GM21526 (cell line): ENCODE results near the gene RAB31.

Experiments used
- ATAC-seq: cut with Tn5 transposase; IDR thresholded peaks from one replicate; pipeline ENCODE4 v1.9.1; 2021; ENCODE audit warnings: moderate library complexity; ENCODE audit not compliant: unreplicated experiment, low FRiP score

The RAB31 gene

DNA sequence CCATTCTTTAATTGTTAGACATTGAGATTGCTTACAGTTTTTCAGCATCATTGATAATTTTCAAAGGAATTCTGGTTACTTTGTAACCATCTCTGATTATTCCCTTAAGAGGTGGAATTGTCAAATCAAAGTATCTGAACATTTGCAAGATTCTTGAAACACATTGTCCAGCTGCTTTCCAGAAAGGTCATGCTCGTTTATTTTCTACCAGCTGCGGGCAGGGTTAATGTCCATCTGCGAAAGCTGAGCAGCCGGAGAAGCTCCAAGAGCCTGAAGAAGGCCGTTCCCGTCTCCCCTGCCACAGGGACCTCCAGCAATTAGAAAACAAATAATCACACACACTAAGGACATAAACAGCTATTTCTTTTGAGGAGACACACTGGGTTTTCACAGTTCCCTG lies 101.6 kb downstream of the RAB31 start:
- no peak for ATAC-seq

- no peak for ATAC-seq
Observed at GRCh38 chr18:9810299-9810698, 102.2 kb downstream of the RAB31 start.

DNA sequence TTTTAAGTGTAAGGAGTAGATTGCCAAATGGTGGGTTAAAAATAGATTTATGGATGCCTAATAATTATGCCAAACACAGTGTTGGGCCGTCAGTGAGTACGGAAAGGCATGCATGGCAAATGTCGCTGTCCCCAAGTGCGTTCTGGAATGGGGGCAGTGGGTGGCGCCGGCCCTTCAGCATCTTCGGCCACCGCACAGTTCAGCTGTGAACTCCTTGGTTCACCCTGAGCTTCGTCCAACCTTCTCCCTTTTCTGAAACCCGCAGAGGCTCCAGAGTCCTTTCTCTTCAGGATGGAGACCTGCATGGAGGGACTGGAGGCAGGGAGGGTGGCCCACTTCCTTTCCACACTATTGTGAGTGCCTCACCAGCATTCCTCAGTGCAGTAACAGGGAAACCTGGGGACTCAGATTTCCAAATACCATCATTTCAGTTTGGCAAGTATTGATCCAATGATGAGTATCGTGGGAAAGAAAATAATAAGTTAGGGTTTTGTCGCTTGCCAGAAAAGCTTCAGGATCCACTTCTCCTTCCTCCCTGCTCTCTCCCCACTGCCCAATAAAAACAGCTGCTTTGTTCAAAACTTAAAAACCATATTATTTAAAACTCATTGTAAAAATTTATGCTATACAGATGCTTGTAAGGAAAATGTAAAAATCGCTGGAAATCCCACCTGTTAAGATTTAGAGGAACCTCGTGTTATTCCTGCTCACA lies 103.0 kb downstream of the RAB31 start:
- no peak for ATAC-seq

DNA sequence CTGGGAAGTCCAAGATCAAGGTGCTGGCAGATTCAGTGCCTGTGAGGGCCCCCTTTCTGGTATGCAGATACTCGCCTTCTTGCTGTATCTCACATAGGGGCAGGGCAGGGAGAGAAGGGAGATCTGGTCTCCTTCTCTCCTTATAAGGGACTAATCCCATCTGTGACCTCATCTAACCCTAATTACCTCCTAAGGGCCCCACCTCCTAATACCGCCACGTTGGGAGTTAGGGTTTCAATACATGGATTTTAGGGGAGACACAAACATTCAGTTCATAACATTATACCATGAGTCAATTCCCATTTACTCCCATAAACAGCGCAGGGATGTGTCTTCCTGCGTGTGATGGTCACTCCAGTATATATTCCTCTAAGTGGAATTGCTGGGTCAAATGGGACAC lies 103.9 kb downstream of the RAB31 start:
- ATAC-seq: no peak

- ATAC-seq: no peak
Observed at GRCh38 chr18:9814431-9814830, 106.3 kb downstream of the RAB31 start.

- no peak for ATAC-seq
Observed at GRCh38 chr18:9817286-9817685, 109.2 kb downstream of the RAB31 start.

DNA sequence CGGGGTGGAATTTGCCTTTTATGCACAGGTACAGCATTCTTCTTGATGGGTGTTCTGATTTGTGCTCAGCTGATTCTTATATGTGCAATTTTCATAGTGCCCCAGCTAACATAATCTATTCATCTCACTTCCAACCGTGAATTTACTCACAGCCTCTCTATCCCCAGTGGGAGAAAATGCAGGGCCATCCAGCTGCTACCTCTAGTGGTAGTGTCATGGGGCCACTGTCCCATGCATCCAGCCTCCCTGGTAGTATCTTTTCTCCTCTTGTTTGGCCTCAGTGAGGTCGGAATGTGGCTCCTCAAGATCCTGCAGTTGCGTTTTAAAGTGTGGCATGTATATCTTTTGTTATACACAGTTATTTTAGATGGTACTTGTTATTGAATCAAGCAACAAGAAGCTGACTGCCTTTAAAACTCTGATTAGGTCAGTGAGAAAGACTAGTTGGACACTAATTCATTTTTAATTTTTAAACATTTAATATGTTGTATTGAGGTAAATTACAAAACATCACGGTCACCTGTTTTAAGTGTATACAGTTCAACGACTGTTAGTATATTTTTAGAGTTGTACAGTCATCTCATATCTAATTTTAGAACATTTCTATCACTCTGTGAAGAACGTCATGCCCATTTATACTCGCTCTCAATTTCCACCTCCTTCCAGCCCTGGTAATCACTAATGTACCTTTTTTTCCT lies 109.8 kb downstream of the RAB31 start:
- ATAC-seq: no peak

DNA sequence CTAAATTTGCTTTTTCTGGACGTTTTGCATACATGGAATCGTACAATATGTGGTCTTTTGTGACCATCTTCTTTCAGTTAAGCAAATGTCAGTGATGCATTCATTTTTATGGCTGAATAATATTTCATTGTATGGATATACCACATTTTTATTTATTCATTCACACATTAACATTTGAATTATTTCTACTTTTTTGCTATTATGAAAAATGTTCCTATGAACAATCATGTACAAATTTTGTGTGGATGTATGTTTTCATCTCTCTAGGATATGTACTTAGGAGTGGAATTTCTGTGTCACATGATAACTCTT lies 110.3 kb downstream of the RAB31 start:
- ATAC-seq: no peak

DNA sequence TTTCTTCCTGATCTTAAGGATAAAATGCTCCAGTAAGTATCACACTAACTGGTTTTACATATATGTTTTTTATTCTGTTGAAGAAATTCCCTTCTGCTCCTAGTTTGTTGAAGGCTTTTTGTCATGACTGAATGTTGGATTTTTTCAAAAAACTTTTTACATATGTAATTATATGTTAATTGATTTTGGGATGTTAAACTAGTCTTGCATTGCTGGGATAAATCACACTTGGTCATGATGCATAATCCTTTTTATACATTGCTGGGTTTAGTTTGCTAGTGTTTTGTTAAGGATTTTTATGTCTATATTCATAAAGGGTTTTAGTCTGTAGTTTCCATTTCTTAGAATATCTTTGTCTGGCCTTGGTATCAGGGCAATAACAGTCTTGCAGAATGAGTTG lies 112.0 kb downstream of the RAB31 start:
- no peak for ATAC-seq

GRCh38 chr18:9820719-9821118 lies 112.6 kb downstream of the RAB31 start:
- no peak for ATAC-seq

GRCh38 chr18:9822587-9823185 lies 114.6 kb downstream of the RAB31 start:
- ATAC-seq: no peak

DNA sequence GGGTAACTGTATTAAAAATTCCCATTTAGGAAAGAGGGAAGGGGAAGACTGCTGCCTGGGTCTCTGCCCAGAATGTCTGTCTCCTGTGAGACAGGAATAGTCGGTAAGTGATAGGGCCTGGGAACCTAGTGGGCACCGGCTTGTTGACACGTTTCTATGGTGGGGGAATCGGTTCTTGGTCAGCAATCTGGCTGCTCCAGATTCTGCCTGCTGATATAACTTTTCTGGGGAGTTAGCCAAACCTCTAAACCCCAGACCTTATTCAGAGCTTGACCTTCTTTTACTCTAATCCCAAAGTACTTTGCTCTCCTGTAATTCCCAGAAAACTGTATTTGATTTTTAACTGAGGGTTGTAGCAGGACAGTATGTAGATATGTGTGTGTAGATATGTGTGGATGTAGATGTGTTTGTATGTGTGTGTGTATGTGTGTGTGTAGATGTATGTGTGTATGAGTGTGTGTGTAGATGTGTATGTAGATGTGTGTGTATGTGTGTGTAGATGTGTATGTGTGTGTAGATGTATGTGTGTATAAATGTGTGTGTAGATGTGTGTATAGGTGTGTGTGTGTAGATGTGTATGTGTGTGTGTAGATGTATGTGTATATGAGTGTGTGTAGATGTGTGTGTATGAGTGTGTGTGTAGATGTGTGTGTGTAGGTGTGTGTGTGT lies 115.8 kb downstream of the RAB31 start:
- ATAC-seq: no peak

DNA sequence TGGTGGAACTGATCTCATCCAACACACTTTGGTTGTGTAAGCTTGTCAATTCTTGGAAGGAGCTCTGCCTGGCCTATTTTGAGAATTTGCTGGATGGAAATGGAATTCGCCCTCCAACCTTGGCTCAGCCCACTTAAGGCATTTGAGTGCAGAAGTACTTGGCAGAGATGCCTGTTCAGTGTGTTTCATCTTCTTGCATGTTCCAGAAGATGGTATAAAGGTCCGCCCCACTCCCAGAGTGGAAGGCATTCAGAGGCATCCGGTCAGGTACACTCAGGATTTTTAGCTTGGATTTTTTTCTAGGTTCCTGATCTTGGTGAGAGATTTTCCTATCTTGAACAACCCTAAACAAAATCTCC lies 116.4 kb downstream of the RAB31 start:
- no peak for ATAC-seq

DNA sequence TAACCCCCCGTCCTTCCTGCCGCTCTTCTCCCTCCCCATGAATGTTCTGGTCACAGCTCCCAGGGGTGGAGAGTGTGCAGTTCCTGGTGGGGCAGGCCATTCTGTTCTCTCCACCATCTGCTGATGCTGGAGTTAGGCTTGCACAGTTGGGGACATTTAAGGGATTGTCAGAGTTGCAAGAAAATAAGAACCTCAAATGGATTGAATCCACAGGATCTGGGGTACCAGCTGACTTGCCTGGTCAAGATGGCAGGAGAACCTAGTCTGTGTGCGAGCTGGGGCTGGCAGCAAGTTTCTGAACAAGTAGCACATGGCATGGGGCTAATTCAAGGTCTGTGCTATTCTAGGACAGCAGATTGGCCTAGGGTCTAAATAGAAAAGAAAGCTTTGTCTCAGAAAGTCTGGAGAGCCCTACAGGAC lies 116.9 kb downstream of the RAB31 start:
- no peak for ATAC-seq

GRCh38 chr18:9825571-9826073 lies 117.5 kb downstream of the RAB31 start:
- ATAC-seq: no peak

DNA sequence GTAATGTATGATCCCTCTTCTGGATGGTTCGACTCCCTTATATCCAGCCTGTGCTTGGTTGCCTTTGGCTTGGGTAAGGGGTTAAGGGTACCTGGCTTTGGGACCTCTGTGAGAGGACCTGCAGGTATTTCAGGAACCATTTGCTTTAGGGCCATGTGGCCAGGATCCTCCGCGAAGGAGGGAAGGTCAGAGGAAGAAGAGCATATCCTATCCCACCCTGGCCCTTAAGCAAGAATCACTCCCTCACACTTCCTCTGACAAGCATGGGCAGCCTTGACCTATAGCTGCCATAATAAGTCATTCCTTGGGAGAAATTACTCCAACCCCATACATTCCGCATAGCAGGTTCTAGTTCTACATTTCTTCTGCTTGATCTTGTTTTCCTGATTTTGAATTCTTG lies 118.6 kb downstream of the RAB31 start:
- no peak for ATAC-seq

DNA sequence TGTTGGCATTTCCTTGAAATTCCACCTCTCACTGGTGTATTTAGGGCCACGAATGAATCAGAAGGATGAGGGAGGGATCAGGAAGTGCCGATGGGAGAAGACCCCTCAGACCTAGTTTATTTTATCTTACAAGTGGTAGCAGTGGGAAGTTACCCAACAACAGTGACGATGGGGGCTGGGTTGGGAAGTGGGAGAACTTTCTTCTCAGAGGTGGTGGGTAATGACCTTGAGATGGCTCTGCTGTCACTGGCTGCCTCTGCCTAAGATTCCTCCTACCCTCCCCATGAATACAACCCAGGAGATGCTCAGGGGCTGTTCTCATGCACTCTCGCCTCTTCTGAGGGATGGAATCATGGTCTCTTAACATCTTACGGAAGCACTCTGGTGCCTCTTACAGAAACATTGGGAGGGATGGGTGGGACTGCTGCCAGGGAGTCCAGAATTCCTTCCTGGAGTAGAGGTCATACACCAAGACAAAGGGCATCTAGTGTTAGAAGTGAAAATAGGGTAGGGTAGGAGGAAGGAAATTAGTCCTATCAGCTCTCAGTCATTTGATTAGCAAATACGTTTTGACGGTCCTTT lies 119.2 kb downstream of the RAB31 start:
- no peak for ATAC-seq

GRCh38 chr18:9827793-9828505 lies 119.8 kb downstream of the RAB31 start:
- no peak for ATAC-seq

DNA sequence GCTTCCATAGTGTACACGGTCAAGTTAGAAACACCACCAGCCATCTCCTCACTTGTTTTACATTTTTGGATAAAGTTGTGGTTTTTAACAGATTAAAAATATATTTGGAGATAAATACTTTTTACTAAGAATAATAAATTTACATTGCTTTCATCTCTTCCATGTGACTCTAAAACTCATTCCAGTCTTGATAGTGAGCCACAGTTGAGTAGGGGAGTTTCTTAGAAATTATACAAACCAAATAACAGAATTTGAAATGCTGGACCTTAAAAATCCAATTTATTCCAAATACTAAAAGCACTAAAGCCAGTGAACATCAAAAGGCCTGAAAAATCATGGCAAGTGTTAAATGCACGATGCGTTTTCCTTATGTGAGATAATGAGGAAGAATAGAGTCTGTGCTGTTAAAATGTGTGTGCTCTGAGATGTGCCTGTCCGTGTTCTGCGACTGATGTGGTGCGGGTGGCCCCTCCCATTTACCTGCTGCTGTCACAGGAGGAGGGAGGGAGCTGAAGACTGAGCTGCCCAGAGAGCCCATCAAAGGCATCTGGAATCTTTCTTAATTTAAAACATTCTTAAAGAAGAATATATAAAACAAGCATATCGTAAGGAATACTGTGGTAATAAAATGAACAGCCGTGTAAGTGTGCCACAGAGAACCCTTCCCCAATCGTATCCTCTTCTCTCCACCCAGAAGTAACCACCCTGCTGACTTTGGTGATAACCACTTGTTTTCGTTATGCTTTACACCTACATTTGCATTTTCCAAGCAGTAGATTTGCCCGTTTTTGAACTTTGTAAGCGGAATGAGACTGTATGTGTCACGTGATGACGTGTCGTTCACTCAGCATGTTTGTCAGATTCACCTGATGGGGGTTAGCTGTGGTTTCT lies 120.7 kb downstream of the RAB31 start:
- ATAC-seq: no peak

DNA sequence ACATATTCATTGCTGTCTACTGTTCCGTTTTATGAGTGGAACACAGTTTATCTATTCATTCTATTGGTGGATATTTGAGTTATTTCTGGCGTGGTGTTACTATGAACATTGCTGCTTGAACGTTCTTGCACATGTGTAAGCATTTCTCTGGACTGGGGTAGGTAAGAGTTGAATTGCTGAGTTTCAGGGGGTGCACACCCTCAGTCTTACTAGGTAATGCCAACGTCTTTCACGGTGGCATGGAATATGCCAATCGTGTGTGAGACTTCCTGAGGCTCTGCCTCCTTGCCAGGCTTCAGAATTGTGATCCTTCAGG lies 121.3 kb downstream of the RAB31 start:
- ATAC-seq: no peak
